ENCODE results near the gene ACAP1.

The ACAP1 gene

DNA sequence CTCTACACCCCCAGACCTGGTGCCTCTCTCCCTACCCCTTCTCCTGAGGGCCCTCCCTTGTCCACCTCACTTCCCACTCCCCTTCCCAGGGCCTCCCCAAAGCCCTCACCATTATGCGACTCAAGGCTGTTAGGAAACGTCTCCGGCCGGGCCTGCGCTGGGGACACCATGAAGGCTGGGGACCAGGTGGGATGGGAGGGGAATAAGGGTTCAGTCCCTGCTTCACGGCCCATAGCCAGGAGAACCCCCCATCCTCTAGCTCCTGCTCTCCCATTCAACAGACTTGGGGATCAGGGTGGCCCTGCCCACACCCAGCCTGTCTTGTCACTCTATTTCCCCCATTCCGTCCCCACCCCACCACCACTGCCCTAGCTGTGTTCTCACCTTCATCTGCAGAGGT, 9.3 kb upstream of the ACAP1 start:
- Histone ChIP-seq H3K4me2 (ENCODE audit: low read length) (no peak overlapping the region), H3K4me3 (ENCODE audit: low read depth, low read length, poor library complexity, severe bottlenecking) (no peak overlapping the region), H3K9me2 (ENCODE audit: low read depth, low read length) (no peaks in the 10 kb centered on the region), H3K36me3 (ENCODE audit: insufficient read depth, low read length) (peaks cover 44% of the 10 kb centered on the region), H3K27ac (ENCODE audit: low read depth, low read length, poor library complexity, severe bottlenecking) (no peak overlapping the region), H3K79me2 (ENCODE audit: insufficient read depth, low read length) (no peaks in the 10 kb centered on the region), H2AFZ (ENCODE audit: low read length) (no peak overlapping the region), H3F3A (ENCODE audit: insufficient read depth, low read length) (no peaks in the 10 kb centered on the region), H3K9ac (ENCODE audit: low read length) (no peak overlapping the region), H3K4me1 (ENCODE audit: insufficient read depth, low read length, severe bottlenecking) (peaks cover 28% of the 10 kb centered on the region), H3K27me3 (ENCODE audit: insufficient read depth, low read length) (no peaks in the 10 kb centered on the region), H3K9me3 (ENCODE audit: low read length) (no peaks in the 10 kb centered on the region), H4K20me1 (ENCODE audit: insufficient read depth, low read length) (no peaks in the 10 kb centered on the region)
- TF ChIP-seq, protein P1, sequence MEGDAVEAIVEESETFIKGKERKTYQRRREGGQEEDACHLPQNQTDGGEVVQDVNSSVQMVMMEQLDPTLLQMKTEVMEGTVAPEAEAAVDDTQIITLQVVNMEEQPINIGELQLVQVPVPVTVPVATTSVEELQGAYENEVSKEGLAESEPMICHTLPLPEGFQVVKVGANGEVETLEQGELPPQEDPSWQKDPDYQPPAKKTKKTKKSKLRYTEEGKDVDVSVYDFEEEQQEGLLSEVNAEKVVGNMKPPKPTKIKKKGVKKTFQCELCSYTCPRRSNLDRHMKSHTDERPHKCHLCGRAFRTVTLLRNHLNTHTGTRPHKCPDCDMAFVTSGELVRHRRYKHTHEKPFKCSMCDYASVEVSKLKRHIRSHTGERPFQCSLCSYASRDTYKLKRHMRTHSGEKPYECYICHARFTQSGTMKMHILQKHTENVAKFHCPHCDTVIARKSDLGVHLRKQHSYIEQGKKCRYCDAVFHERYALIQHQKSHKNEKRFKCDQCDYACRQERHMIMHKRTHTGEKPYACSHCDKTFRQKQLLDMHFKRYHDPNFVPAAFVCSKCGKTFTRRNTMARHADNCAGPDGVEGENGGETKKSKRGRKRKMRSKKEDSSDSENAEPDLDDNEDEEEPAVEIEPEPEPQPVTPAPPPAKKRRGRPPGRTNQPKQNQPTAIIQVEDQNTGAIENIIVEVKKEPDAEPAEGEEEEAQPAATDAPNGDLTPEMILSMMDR (IDR thresholded peaks at IDR 0.05; ENCODE audit: low read length) = no peak
- no peak for TF ChIP-seq EZH2 (IDR thresholded peaks at IDR 0.05; ENCODE audit: borderline replicate concordance, low read length)

DNA sequence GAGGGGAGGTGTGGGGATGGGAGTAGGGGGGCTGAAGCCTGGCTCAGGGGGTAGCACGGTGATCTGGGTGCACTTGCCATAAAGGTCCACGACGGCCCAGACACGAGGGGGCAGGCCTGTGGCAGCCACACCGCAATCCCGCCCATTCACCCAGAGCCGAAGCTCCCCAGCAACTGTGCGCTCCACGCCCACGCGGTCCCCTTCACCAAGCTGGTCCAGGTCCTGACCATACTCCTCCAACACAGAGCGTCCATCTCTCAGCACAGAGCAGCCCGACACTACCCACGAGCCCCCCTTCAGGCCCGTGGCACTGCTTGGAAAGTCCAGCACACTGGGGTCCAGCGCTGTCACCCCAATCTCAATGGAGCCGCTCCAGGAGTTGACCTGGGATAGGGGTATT, 8.8 kb upstream of the ACAP1 start:
- TF ChIP-seq EZH2 (IDR thresholded peaks at IDR 0.05; ENCODE audit: borderline replicate concordance, low read length) = no peak
- TF ChIP-seq, protein P1 (IDR thresholded peaks at IDR 0.05; ENCODE audit: low read length) = no peak
- no peaks in the 10 kb centered on the region for H4K20me1 ChIP-seq (ENCODE audit: insufficient read depth, low read length)
- no peaks in the 10 kb centered on the region for H3K9me2 ChIP-seq (ENCODE audit: low read depth, low read length)
- H3K27ac ChIP-seq (ENCODE audit: low read depth, low read length, poor library complexity, severe bottlenecking) = no peak overlapping the region
- no peaks in the 10 kb centered on the region for H3K79me2 ChIP-seq (ENCODE audit: insufficient read depth, low read length)
- no peak overlapping the region for H2AFZ ChIP-seq (ENCODE audit: low read length)
- H3K4me3 ChIP-seq (ENCODE audit: low read depth, low read length, poor library complexity, severe bottlenecking) = peak overlapping the region; percentile 98
- H3K9ac ChIP-seq (ENCODE audit: low read length) = peak overlapping the region; percentile 94; the same call in 1 of the 2 replicates
- peaks cover 40% of the 10 kb centered on the region for H3K36me3 ChIP-seq (ENCODE audit: insufficient read depth, low read length)
- no peaks in the 10 kb centered on the region for H3F3A ChIP-seq (ENCODE audit: insufficient read depth, low read length)
- H3K9me3 ChIP-seq (ENCODE audit: low read length) = no peaks in the 10 kb centered on the region
- H3K4me2 ChIP-seq (ENCODE audit: low read length) = peak overlapping the region; percentile 82
- H3K4me1 ChIP-seq (ENCODE audit: insufficient read depth, low read length, severe bottlenecking) = peaks cover 33% of the 10 kb centered on the region
- no peaks in the 10 kb centered on the region for H3K27me3 ChIP-seq (ENCODE audit: insufficient read depth, low read length)

DNA sequence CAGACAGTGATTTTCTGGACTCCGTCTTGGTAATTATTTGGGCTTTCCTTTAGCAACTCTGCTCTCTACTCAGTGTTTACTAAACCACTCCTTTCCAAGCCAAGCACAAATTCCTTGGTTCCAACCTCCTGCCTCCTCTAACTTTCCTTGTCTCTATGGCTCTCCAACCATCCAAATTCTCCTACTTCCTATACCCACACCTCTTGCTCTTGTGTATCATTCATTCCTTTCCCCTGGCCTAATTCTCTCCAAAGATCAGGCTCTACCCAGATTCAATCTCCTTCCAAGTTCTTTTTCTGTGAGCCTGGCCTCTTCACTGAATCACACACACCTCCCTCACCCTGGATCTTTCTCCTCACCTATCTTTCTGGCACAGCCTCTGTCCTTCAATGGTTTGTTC, 8.3 kb upstream of the ACAP1 start:
- H3K27ac ChIP-seq (ENCODE audit: low read depth, low read length, poor library complexity, severe bottlenecking) = no peak overlapping the region

More for the DNA sequence above, 8.3 kb upstream of the ACAP1 start:
- H3F3A ChIP-seq (ENCODE audit: insufficient read depth, low read length) = no peaks in the 10 kb centered on the region
- no peaks in the 10 kb centered on the region for H4K20me1 ChIP-seq (ENCODE audit: insufficient read depth, low read length)
- H3K36me3 ChIP-seq (ENCODE audit: insufficient read depth, low read length) = peaks cover 35% of the 10 kb centered on the region
- peak overlapping the region; percentile 82 for H3K4me2 ChIP-seq (ENCODE audit: low read length)
- H3K9ac ChIP-seq (ENCODE audit: low read length) = peak overlapping the region; percentile 94
- H2AFZ ChIP-seq (ENCODE audit: low read length) = no peak overlapping the region
- peak overlapping the region; percentile 98 for H3K4me3 ChIP-seq (ENCODE audit: low read depth, low read length, poor library complexity, severe bottlenecking)
- H3K9me3 ChIP-seq (ENCODE audit: low read length) = no peaks in the 10 kb centered on the region
- no peaks in the 10 kb centered on the region for H3K79me2 ChIP-seq (ENCODE audit: insufficient read depth, low read length)
- H3K9me2 ChIP-seq (ENCODE audit: low read depth, low read length) = no peaks in the 10 kb centered on the region
- no peaks in the 10 kb centered on the region for H3K27me3 ChIP-seq (ENCODE audit: insufficient read depth, low read length)
- TF ChIP-seq, protein P1 (IDR thresholded peaks at IDR 0.05; ENCODE audit: low read length) = no peak
- no peak for TF ChIP-seq EZH2 (IDR thresholded peaks at IDR 0.05; ENCODE audit: borderline replicate concordance, low read length)
- H3K4me1 ChIP-seq (ENCODE audit: insufficient read depth, low read length, severe bottlenecking) = peaks cover 34% of the 10 kb centered on the region
